Hindlimb muscle (tissue), 1 donor: ENCODE results near the gene CELF4. TPM values are rescaled to one million over a fixed set of nuclear protein-coding genes. Genes with fewer than 3 reads are reported as not detected.
A peak's percentile ranks its signal among the peaks of the same experiment; 100 is the strongest.

Experiments
- DNase-seq: peaks from one replicate; pipeline ENCODE4 v3.0.0-alpha.2; 2013
- polyA plus RNA-seq: library from polyadenylated mRNA; unstranded; fragments of 120-200 nt; gene quantifications from one replicate; pipeline ENCODE4 v1.2.1, GENCODE V29; 2013; ENCODE audit not compliant: insufficient read length

The CELF4 gene
- polyA plus RNA-seq, 1 donor = 0.84 TPM

- DNase-seq = no peak
Observed at GRCh38 chr18:37407571-37407970, 158.0 kb downstream of the CELF4 start.

- no peak for DNase-seq
Observed at GRCh38 chr18:37405772-37406171, 159.8 kb downstream of the CELF4 start.

GRCh38 chr18:37405229-37405628 lies 160.4 kb downstream of the CELF4 start:
- DNase-seq = no peak

- DNase-seq = no peak
Observed at GRCh38 chr18:37403788-37404187, 161.8 kb downstream of the CELF4 start.

GRCh38 chr18:37403100-37403781 lies 162.4 kb downstream of the CELF4 start:
- peak; percentile 68 for DNase-seq

- DNase-seq = no peak
Observed at GRCh38 chr18:37402735-37403099, 162.9 kb downstream of the CELF4 start.

- DNase-seq = no peak
Observed at GRCh38 chr18:37400802-37401201, 164.8 kb downstream of the CELF4 start.

- no peak for DNase-seq
Observed at GRCh38 chr18:37398248-37398920, 167.2 kb downstream of the CELF4 start.

GRCh38 chr18:37397814-37398213 lies 167.8 kb downstream of the CELF4 start:
- DNase-seq = no peak

GRCh38 chr18:37396971-37397720 lies 168.5 kb downstream of the CELF4 start:
- no peak for DNase-seq

GRCh38 chr18:37395631-37396030 lies 170.0 kb downstream of the CELF4 start:
- no peak for DNase-seq

GRCh38 chr18:37395138-37395537 lies 170.5 kb downstream of the CELF4 start:
- DNase-seq = no peak

GRCh38 chr18:37394610-37394965 lies 171.0 kb downstream of the CELF4 start:
- no peak for DNase-seq

- peak; percentile 86 for DNase-seq
Observed at GRCh38 chr18:37393945-37394609, 171.5 kb downstream of the CELF4 start.

- no peak for DNase-seq
Observed at GRCh38 chr18:37393221-37393827, 172.3 kb downstream of the CELF4 start.

GRCh38 chr18:37392648-37393047 lies 172.9 kb downstream of the CELF4 start:
- DNase-seq = no peak

GRCh38 chr18:37391698-37392548 lies 173.7 kb downstream of the CELF4 start:
- DNase-seq = no peak

- no peak for DNase-seq
Observed at GRCh38 chr18:37391156-37391555, 174.4 kb downstream of the CELF4 start.

GRCh38 chr18:37390687-37391086 lies 174.9 kb downstream of the CELF4 start:
- DNase-seq = no peak

GRCh38 chr18:37389684-37390368 lies 175.8 kb downstream of the CELF4 start:
- DNase-seq = no peak

GRCh38 chr18:37389041-37389440 lies 176.6 kb downstream of the CELF4 start:
- DNase-seq = no peak
